Naive thymus-derived CD4-positive, alpha-beta T cell (primary cell): ENCODE measurements around the gene LYZL4. TPM values are rescaled to one million over a fixed set of nuclear protein-coding genes. Genes with fewer than 3 reads are reported as not detected.
A peak's percentile ranks its signal among the peaks of the same experiment; 100 is the strongest.

Experiments used
- ATAC-seq: fragments of 150-1000 bp; cut with Tn5 transposase; 2 replicates; pipeline ENCODE4 v1.10.0; 2021; ENCODE audit warnings: mild to moderate bottlenecking, moderate library complexity
- CTCF ChIA-PET: fragments of 350-600 bp; sonication (Branson Sonifier 250); formaldehyde crosslinking; loops from one replicate; lab custom pipeline; 2021; ENCODE audit warnings: antibody characterized with exemption; lab: Charles Lee
- POLR2A ChIA-PET: fragments of 350-600 bp; sonication (Branson Sonifier 250); formaldehyde crosslinking; loops from one replicate; lab custom pipeline; 2021; ENCODE audit warnings: antibody characterized with exemption, inconsistent platforms; lab: Charles Lee
- DNase-seq, 9 donors: peaks; one replicate each; pipeline versions ENCODE4 v3.0.0 to v3.0.0-alpha.2; 2020 to 2022; ENCODE audit warnings: mixed read lengths in 1 of 9
- H3K27ac ChIP-seq: one replicate; pipeline ENCODE4 v1.7.0; 2013; ENCODE audit warnings: mild to moderate bottlenecking, low read depth, low read length, moderate library complexity
- H3K27me3 ChIP-seq, 2 donors: one replicate each; pipeline ENCODE4 v1.7.0; 2013; ENCODE audit warnings: low read length in 2 of 2, mild to moderate bottlenecking in 2 of 2, moderate library complexity in 2 of 2; ENCODE audit not compliant: control insufficient read depth in 2 of 2, insufficient read depth in 2 of 2
- H3K36me3 ChIP-seq, 3 experiments: 1 replicate in 2 of 3; 2 replicates in 1 of 3; pipeline ENCODE4 v1.7.0; 2013; ENCODE audit warnings: low read length in 3 of 3, mild to moderate bottlenecking in 3 of 3, moderate library complexity in 1 of 3; ENCODE audit not compliant: insufficient read depth in 3 of 3, control insufficient read depth in 2 of 3
- H3K4me1 ChIP-seq, 2 donors: one replicate each; pipeline ENCODE4 v1.7.0; 2013; ENCODE audit warnings: low read length in 2 of 2, mild to moderate bottlenecking in 2 of 2, moderate library complexity in 1 of 2; ENCODE audit not compliant: control insufficient read depth in 2 of 2, insufficient read depth in 2 of 2
- H3K4me3 ChIP-seq: 2 replicates; pipeline ENCODE4 v1.7.0; 2013; ENCODE audit warnings: mild to moderate bottlenecking, low read length
- H3K9me3 ChIP-seq, 3 experiments: 1 replicate in 2 of 3; 2 replicates in 1 of 3; pipeline ENCODE4 v1.7.0; 2013; ENCODE audit warnings: low read length in 3 of 3; ENCODE audit not compliant: control insufficient read depth in 2 of 3
- H3K27ac Mint-ChIP-seq, 9 donors: one replicate each; pipeline ENCODE4 v1.8.0; 2020 to 2022; ENCODE audit warnings: mixed read lengths in 9 of 9, mild to moderate bottlenecking in 8 of 9, moderate library complexity in 5 of 9, inconsistent platforms in 2 of 9
- H3K27me3 Mint-ChIP-seq, 5 donors: one replicate each; pipeline ENCODE4 v1.8.0; 2021 to 2022; ENCODE audit warnings: mixed read lengths in 5 of 5, mild to moderate bottlenecking in 1 of 5
- H3K36me3 Mint-ChIP-seq, 5 donors: one replicate each; pipeline ENCODE4 v1.8.0; 2020 to 2022; ENCODE audit warnings: mixed read lengths in 5 of 5, mild to moderate bottlenecking in 3 of 5, inconsistent platforms in 1 of 5
- H3K4me1 Mint-ChIP-seq, 7 donors: one replicate each; pipeline ENCODE4 v1.8.0; 2020 to 2022; ENCODE audit warnings: mixed read lengths in 7 of 7, mild to moderate bottlenecking in 3 of 7, inconsistent platforms in 1 of 7
- H3K4me3 Mint-ChIP-seq, 10 donors: one replicate each; pipeline ENCODE4 v1.8.0; 2020 to 2022; ENCODE audit warnings: mild to moderate bottlenecking in 10 of 10, mixed read lengths in 10 of 10, moderate library complexity in 6 of 10, inconsistent platforms in 2 of 10
- H3K9me3 Mint-ChIP-seq, 11 donors: one replicate each; pipeline ENCODE4 v1.8.0; 2020 to 2022; ENCODE audit warnings: mixed read lengths in 11 of 11, mild to moderate bottlenecking in 4 of 11, inconsistent platforms in 1 of 11, moderate library complexity in 1 of 11
- intact Hi-C, 2 donors: fragments of 100-400 bp; cut with micrococcal nuclease; formaldehyde crosslinking; loops; one replicate each; pipeline ENCODE4 v1.15.1; 2023
- polyA plus RNA-seq, 2 donors: library from polyadenylated mRNA; unstranded; fragments of 300-500 nt; fragmentation: Illumina TruSeq; gene quantifications; one replicate each; pipeline ENCODE4 v1.2.3, GENCODE V29; 2021
- total RNA-seq, 6 experiments: library from RNA in 5 of 6; stranded (reverse) in 5 of 6; gene quantifications; 1 replicate in 5 of 6; 2 replicates in 1 of 6; pipeline ENCODE4 v1.2.3 and lab custom pipeline; 2021 to 2026

LYZL4 gene
- total and polyA plus RNA-seq, 7 experiments from 2014 or later = not detected

DNA sequence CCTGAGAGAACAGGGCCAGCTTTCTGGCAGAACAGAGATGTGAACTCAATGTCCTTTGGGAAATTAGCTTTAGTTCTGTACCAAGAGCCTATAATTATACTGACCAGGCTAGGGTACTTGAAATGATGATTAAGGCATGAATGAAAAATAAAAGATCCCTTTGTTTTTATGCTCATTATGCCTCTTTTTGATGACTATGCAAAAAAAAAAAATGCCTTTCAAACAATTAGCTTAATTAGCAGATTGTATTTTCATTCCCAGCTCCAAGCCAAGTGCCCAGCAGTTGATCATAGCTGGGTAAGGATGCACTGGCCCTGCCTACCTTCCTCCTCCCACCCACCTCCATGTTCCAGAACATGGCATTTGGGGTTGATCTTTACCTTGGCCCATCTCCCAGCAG is 56.8 kb downstream of the LYZL4 start:
- Mint-ChIP-seq H3K36me3 (peaks cover 0 to 6% (median 0%) of the 10 kb centered on the region in 5 donors), H3K4me3 (no peak overlapping the region), H3K27ac (no peak overlapping the region), H3K4me1 (peaks cover 0 to 40% (median 4%) of the 10 kb centered on the region in 7 donors), H3K9me3 (peaks cover 0 to 8% (median 3%) of the 10 kb centered on the region in 11 donors), H3K27me3 (peaks cover 0 to 15% (median 0%) of the 10 kb centered on the region in 5 donors)
- Histone ChIP-seq H3K4me3 (no peak overlapping the region), H3K27ac (no peak overlapping the region), H3K36me3 (no peaks in the 10 kb centered on the region), H3K27me3 (no peaks in the 10 kb centered on the region), H3K4me1 (peaks cover 0 to 7% of the 10 kb centered on the region in 2 donors), H3K9me3 (no peaks in the 10 kb centered on the region)
- intact Hi-C loops = no loop called here
- no peak for ATAC-seq
- ChIA-PET CTCF (interaction anchor here (1.2 kb wide), 1 partner anchor 35 kb away, joined by 3 read pairs; no protein-coding TSS in a partner anchor), POLR2A (interaction anchor here (2.8 kb wide), 1 partner anchor 34 kb away, joined by 11 read pairs; no protein-coding TSS in a partner anchor)
- DNase-seq = no peak

DNA sequence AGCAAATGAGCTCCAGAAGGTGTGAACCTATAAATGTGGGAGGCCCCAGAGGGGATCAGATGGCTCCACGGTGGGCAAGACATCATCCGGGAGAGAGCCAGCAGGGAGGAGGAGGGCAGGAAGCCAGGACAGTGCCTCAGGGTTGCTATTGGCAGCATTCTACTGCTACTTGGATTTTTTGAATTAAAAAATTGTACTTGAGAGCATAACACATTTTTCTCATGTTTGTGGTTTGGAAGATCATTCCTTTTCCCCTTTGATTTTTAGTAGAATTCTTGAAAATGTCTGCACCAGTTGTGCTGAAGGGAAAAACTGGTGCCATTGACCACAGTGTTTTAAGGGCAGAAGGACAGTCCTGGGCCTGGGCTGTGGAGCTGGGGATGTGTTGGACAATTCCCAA is 59.2 kb downstream of the LYZL4 start:
- no peak overlapping the region for H3K27ac ChIP-seq
- no peaks in the 10 kb centered on the region for H3K9me3 ChIP-seq
- no peaks in the 10 kb centered on the region for H3K36me3 ChIP-seq
- CTCF ChIA-PET = no interaction called here
- H3K27me3 ChIP-seq = no peaks in the 10 kb centered on the region
- intact Hi-C loops = no loop called here
- peaks cover 2 to 19% of the 10 kb centered on the region in 2 donors for H3K4me1 ChIP-seq
- H3K4me3 ChIP-seq = no peak overlapping the region
- POLR2A ChIA-PET = no interaction called here
- peaks cover 0 to 49% (median 6%) of the 10 kb centered on the region in 7 donors for H3K4me1 Mint-ChIP-seq
- no peak overlapping the region for H3K4me3 Mint-ChIP-seq
- ATAC-seq = no peak
- peaks cover 0 to 7% (median 3%) of the 10 kb centered on the region in 11 donors for H3K9me3 Mint-ChIP-seq
- H3K27me3 Mint-ChIP-seq = peaks cover 0 to 19% (median 0%) of the 10 kb centered on the region in 5 donors
- DNase-seq = no peak
- H3K36me3 Mint-ChIP-seq = peaks cover 0 to 6% (median 0%) of the 10 kb centered on the region in 5 donors
- H3K27ac Mint-ChIP-seq = peak overlapping the region in 2 of 9 donors; percentile 34 to 75

DNA sequence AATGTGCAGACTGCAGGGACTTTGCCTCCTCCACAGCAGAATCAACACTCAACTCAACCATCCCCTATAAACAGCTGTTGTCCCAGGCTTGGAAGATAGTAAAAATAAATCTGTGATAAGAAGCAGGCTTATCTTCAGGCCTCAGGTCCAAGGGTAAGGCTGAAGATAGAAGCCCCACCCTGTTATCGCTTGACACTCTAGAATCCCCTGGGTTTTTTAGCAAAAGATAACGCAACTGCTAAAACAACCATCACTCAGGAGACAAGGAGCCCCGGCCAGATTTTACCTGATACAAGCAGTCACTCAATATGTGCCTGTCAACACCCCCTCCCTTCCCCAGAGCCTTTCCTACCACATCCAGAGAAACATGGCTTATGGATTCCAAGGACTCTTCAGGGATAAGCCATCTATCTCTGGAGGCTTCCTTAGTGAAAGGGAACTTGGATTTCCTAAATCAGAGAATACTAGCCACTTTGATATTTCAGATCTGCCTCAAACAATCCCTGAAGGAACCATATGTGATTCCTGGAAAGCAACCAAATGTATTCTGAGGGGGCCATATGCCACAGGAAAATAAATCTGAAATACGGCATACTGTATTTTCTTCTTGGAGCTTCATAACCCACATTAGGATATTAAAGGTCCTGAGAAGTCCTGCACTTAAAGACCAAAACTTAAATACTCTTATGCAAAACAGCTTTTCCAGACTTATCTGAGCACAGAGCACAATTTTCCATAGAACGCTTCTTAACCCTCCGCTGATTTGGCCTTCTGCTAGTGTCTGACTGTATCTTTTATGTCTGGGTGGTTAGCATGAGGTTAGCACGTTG is 60.4 kb downstream of the LYZL4 start:
- H3K36me3 ChIP-seq = no peaks in the 10 kb centered on the region
- intact Hi-C loops = no loop called here
- H3K27ac ChIP-seq = no peak overlapping the region
- DNase-seq = no peak
- ATAC-seq = no peak
- no peak overlapping the region for H3K4me3 ChIP-seq
- Mint-ChIP-seq H3K27me3 (peaks cover 0 to 19% (median 0%) of the 10 kb centered on the region in 5 donors), H3K27ac (peak overlapping the region in 1 of 9 donors; percentile 89), H3K36me3 (peaks cover 0 to 6% (median 0%) of the 10 kb centered on the region in 5 donors), H3K4me3 (no peak overlapping the region), H3K9me3 (peaks cover 0 to 7% (median 3%) of the 10 kb centered on the region in 11 donors), H3K4me1 (peaks cover 0 to 51% (median 4%) of the 10 kb centered on the region in 7 donors)
- CTCF ChIA-PET = no interaction called here
- no peaks in the 10 kb centered on the region for H3K9me3 ChIP-seq
- POLR2A ChIA-PET = no interaction called here
- peaks cover 4 to 23% of the 10 kb centered on the region in 2 donors for H3K4me1 ChIP-seq
- H3K27me3 ChIP-seq = no peaks in the 10 kb centered on the region

DNA sequence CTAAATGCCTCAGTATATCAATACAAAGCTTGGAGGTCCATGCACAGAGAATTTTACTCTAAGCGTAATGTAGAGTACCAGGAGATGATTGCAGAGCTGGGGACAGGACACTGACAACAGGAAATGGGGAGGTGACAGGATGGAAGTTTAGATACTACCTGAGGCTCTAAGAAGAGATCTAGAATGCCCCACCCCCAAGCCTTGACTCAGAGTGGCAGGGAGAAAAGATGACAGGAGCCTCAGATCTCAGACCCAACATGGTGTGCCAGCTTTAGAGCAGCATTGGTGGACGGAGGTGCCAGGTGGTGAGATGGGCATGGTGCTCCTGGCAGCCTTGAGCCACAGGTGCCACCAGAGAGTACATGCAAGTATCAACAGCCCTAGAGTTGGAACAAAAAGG is 62.5 kb downstream of the LYZL4 start:
- Histone ChIP-seq H3K27me3 (no peaks in the 10 kb centered on the region), H3K4me3 (no peak overlapping the region), H3K9me3 (no peaks in the 10 kb centered on the region), H3K4me1 (peaks cover 4 to 23% of the 10 kb centered on the region in 2 donors), H3K36me3 (no peaks in the 10 kb centered on the region), H3K27ac (peak overlapping the region; percentile 34)
- Mint-ChIP-seq H3K4me1 (peaks cover 0 to 53% (median 4%) of the 10 kb centered on the region in 7 donors), H3K4me3 (peak overlapping the region in 3 of 10 donors; percentile 3 to 63 (median 51)), H3K27me3 (peaks cover 0 to 7% (median 0%) of the 10 kb centered on the region in 5 donors), H3K36me3 (peaks cover 0 to 6% (median 4%) of the 10 kb centered on the region in 5 donors), H3K9me3 (peaks cover 0 to 10% (median 3%) of the 10 kb centered on the region in 11 donors), H3K27ac (peak overlapping the region in 5 of 9 donors; percentile 10 to 89 (median 47))
- POLR2A ChIA-PET = interaction anchor here (0.6 to 1.1 kb wide), 3 partner anchors 10 to 142 kb away, joined by 3 to 4 read pairs (median 4); no protein-coding TSS in a partner anchor
- DNase-seq (peak in 1 of 9 donors; percentile 48), ATAC-seq (no peak)
- intact Hi-C loops = loop anchor here in 1 of 2 donors (2.0 kb wide), 1 partner anchor 55 kb away; no protein-coding TSS in a partner anchor
- CTCF ChIA-PET = no interaction called here

Other genes with a start within 250 kb of the LYZL4 start
- not detected for gene CCK, start 144.4 kb downstream of the LYZL4 start, total RNA-seq
- not detected for gene CCK, start 144.4 kb downstream of the LYZL4 start, polyA plus RNA-seq
- 100 to 1,000 TPM in 2 of 5 experiments, 10 to 100 TPM in 2, 1 to 10 TPM in 1; 8.0 to 133 (median 70.5) TPM for gene VIPR1, start 92.0 kb upstream of the LYZL4 start, total RNA-seq
- gene VIPR1, start 92.0 kb upstream of the LYZL4 start, polyA plus RNA-seq = 10 to 100 TPM; 30.5 to 44.8 TPM
- gene SEC22C, start 171.4 kb upstream of the LYZL4 start, total RNA-seq = 10 to 100 TPM; 39.7 to 54.8 (median 51.3) TPM
- 10 to 100 TPM; 38.0 to 50.4 TPM for gene SEC22C, start 171.4 kb upstream of the LYZL4 start, polyA plus RNA-seq
- gene SS18L2, start 180.2 kb upstream of the LYZL4 start, total RNA-seq = 10 to 100 TPM; 31.3 to 60.9 (median 38.9) TPM
- 100 to 1,000 TPM in 1 of 2 donors, 10 to 100 TPM in 1; 75.6 to 117 TPM for gene SS18L2, start 180.2 kb upstream of the LYZL4 start, polyA plus RNA-seq
- 100 to 1,000 TPM; 110 to 275 (median 238) TPM for gene NKTR, start 190.1 kb upstream of the LYZL4 start, total RNA-seq
- gene NKTR, start 190.1 kb upstream of the LYZL4 start, polyA plus RNA-seq = 10 to 100 TPM; 10.9 to 12.0 TPM
- gene ZBTB47, start 243.1 kb upstream of the LYZL4 start, total RNA-seq = 1 to 10 TPM in 4 of 5 experiments, under 1 TPM in 1; 0.38 to 3.8 (median 1.6) TPM
- not detected for gene ZBTB47, start 243.1 kb upstream of the LYZL4 start, polyA plus RNA-seq